Measurements from ENCODE around the gene ZSCAN9.

- no peak for TF ChIP-seq CTCF (IDR thresholded peaks at IDR 0.05; ENCODE audit: poor library complexity)
- TF ChIP-seq EZH2 (IDR thresholded peaks at IDR 0.05; ENCODE audit: borderline replicate concordance) = no peak
- TF ChIP-seq EZH2phosphoT487 (IDR thresholded peaks at IDR 0.05; ENCODE audit: low read depth, severe bottlenecking, unreplicated experiment) = no peak
These were observed 34.1 kb downstream of the ZSCAN9 start, which contains the start of gene NKAPL for GRCh38 chr6:28258877-28259777.
